Measurements from ENCODE around the gene PSD2.

Gene PSD2

DNA sequence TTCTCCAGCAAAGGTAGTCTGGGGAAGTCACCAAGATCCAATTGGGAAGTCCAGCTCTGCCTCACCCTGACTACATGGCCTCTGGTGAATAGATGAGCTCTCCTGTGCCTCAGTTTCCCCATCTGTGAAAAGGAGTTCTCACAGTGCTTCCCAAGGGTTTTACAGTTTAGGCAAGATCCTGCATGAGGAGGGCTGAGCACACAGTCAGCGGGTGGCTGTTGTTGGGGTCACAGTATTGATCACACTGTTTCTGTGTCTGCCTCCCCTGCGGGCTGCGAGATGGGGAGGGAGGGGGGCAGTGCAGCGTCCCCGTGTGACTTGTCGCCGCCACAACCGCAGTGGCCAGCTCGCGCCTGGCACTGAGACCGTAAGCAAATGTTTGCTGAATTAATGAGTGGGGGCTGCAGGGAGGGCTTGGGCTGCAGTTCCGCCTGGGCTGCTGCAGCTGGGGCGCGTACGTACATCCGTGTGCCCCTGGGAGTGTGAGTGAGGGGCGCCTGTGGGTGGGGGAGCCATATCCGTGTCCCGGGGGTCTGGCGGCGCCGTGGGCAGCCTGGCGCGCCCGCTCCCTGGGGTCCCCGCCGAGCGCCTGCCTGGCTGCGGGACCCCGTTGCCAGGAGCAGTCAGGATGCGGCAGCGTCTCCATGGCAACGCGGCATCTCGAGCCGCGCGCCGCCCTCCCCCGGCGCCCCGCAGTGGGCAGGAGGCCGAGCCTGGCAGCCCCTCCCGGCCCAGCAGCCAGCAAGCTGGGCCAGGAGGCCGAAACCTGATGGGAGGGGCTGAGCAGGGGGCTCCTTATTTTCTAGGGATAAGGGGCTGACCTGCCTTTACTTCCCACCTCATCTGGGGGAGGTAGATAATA, 31.4 kb upstream of the PSD2 start:
- peak; percentile 45 for DNase-seq

GRCh38 chr5:139764886-139765408, 30.7 kb upstream of the PSD2 start:
- no peak for DNase-seq

DNA sequence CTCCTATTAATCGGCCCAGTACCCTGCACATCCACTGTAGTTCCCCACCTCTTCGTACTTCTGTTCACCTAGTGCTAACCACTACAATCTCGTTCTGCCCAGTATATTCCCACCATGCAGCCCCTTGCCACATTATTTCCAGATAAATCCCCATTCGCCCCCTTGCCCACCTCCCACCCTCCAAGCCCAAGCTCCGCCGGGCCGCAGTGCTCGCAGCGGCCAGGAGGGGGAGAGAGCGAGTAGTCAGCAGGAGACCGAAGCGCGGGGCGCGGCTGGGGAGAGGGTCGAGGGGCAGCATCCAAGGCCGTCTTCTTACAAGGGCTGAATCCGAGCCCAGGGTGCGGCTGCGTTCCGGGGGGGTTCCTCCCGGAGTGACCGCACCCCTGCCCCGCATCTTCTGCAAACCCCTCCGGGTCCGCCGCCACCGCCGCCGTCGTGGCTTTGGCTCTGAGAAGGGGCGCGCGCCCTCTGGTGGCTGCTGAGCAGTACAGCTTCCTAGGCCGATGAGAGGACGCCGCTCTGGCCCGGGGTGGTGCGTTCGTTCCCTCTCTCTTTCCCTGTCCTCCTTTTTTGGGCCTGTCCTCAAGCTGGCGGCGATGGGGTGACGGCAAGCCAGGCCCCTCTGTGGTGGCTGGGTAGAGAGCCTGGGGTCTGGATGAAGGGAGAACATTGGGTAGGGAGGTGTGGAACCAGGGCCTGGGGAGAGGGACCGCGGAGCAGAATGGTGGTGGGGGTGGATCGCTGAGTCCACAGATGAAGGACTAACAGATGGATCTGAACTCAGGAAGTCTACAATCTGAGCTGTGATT, 30.0 kb upstream of the PSD2 start:
- DNase-seq: peak; percentile 87

GRCh38 chr5:139767960-139768359, 27.6 kb upstream of the PSD2 start:
- DNase-seq: no peak

GRCh38 chr5:139768807-139769465, 26.7 kb upstream of the PSD2 start:
- DNase-seq: no peak

DNA sequence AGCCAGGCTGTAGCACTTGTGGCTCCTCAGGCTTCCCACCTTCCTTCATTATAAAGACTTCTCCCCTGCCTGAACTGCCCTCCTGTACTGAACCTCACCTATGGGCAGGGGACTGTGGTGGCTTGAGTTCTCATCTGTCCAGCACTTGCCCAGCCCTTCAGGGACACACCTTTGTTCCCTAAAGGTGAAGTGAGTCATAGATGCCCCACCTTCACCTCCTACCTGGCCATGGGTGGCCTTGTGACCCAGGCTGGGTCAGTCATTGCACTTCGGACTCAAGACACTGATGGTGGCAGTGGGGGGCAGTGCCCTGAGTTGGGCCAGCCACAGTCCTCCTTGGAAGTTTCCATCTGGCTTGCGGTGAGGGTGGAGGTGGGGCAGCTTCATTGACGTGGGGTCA, 26.1 kb upstream of the PSD2 start:
- no peak for DNase-seq

GRCh38 chr5:139770722-139771121, 24.9 kb upstream of the PSD2 start:
- no peak for DNase-seq

DNA sequence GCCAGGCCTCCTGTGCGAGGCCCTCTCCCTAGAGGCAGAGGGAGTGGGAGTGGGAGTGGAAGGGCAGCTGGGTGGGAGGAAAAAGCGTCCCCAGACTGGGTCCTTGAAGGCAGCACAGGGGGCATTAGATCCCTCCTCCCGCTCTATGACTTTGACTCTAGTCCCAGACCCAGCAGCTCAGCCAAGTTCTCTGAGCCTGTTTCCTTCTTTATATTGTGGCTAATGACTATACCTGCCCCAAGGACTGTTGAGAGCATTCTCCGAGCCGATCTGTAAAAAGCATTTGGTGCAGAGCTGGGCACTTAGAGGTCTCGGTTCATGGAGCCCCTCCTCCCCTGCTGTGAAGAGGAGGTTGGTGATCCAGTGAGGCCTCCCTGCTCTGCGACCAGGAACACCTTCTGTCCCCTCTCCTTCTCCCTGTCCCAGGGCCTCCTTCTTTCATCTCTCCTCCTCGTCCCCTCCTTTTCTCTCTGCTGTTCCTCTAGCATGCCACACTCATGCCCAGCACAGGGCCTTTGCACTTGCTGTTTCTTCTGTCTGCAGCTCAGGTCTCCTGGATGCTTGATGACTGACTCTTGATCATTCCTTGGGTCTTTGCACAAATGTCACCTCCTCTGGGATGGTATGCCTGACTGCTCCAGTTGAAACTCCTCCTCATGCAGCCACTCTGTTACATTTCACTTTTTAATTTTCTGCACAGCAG, 23.4 kb upstream of the PSD2 start:
- no peak for DNase-seq

DNA sequence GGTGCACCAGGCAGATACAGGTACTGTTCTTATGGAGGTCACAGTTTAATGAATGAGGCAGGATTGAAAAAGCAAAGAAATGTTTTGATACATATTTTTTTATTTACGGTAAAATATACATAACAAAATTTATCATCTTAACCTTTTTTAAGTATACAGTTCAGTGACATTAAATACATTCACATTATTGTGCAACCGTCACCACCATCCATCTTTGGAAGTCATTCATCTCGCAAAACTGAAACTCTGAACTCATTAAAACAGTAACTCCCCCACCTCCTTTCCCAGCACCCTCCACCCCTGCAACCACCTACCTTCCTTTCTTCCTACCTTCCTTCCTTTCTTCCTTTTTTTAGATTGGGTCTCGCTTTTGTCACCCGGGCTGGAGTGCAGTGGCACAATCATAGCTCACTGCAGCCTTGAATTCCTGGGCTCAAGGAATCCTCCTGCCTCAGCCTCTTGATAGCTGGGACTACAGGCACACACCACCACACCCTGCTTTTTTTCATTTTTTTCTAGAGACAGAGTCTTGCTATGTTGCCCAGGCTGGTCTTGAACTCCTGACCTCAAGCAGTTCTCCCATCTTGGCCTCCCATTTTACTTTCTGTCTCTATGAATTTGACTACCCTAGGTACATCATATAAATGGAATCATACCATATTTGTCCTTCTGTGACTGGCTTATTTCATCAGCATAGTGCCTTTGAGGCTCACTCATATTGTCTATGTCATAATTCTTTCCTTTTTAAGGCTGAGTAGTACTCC, 22.5 kb upstream of the PSD2 start:
- DNase-seq: no peak

DNA sequence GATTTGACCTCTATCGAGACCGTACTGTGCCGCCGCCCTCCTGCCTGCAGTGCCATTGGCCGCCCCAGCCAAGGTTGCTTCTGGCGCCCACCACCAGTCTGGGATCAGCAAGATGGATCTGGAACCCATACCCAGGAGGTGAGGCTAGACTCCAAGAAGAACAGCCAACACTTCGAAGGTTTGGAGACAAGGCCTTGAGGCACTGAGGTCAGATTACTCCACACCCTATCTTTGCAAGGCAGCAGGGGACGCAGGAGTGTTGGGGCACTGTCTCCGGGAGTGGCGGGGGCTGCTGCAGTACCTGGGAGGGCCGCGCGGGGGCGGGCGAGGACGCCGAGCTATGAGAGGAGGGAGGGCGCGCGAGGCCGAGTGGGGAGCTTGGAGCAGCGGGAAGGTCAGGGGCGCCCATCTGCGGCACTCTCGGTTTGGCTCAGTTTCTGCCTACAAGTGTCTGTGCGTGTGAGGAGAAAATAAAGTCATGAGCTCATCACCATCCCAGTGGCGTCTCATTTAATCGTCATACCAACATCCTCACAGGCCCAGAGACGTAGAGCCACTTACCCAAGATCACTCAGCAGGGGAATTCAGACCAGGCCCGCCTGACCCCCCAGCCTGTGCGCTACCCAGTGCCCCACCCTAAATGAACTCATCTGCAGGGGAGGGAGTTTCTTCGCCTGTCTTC, 20.5 kb upstream of the PSD2 start:
- peak; percentile 86 for DNase-seq

GRCh38 chr5:139775872-139776271, 19.7 kb upstream of the PSD2 start:
- DNase-seq: no peak

GRCh38 chr5:139776861-139777260, 18.7 kb upstream of the PSD2 start:
- no peak for DNase-seq

GRCh38 chr5:139783436-139783965, 12.1 kb upstream of the PSD2 start:
- DNase-seq: no peak

DNA sequence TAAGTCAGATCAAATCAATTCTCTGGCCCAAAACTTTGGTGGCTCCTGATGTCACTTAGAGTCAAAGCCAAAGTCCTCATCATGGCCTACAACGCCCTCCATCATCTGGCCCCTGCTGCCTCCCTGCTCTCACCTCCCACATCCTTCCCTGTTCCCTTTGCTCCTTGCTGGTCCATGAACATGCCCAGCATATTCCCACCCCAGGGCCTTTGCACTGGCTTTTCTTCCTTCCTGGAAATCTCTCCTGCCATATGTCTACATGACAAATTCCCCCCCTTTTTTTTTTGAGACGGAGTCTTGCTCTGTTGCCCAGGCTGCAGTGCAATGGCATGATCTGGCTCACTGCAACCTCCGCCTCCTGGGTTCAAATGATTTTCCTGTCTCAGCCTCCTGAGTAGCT, 11.1 kb upstream of the PSD2 start:
- DNase-seq: no peak

- no peak for DNase-seq
Measured at GRCh38 chr5:139787257-139787567, 8.4 kb upstream of the PSD2 start.

DNA sequence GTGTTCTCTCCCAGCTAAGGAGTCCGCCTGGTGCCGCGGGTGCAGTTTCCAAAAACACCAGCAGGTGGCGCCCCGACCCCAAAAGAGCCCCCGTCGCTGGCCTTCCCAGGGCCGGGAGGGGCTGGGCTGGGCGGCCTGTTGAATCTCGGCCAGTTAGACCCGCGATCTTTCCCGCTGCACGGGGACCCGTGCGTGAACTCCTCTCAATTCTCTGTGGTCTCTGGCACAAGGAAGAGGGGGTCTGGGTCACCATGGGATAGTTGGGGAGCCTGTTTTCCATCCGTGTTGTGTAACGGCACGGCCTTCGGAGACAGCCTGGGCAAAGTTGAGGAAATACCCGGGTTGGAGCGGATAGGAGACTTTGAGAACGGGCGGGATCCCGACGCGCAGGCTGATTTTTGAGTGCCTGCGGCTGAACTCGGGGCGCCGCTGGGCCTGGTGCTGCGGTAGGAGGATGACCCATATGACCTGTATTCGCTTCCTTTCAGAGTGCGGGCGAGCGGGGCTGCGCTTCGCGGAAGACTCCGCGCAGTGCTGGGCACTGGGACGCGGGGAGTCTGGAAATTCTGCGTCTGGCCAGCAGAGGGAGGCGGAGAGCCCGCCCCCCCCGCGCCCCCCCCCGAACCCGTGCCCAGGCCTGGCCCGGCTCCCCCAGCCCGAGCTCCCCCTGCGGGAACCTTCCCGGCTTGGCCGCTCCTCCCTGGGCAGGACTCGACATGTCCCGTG, 7.9 kb upstream of the PSD2 start:
- peak; percentile 93 for DNase-seq

- DNase-seq: no peak
Measured at GRCh38 chr5:139788294-139788910, 7.2 kb upstream of the PSD2 start.

GRCh38 chr5:139789116-139789844, 6.3 kb upstream of the PSD2 start:
- no peak for DNase-seq

- no peak for DNase-seq
Measured at GRCh38 chr5:139789845-139790189, 5.8 kb upstream of the PSD2 start.
